HS-5 (cell line): ENCODE data around the gene LRBA.
A peak's percentile ranks its signal among the peaks of the same experiment; 100 is the strongest.
"Not testable (repeated sequence)": the region's sequence is repeated elsewhere in the genome, so short reads cannot be mapped to it uniquely, and the experiment has no call there.

Experiments used
- DNase-seq: peaks from one replicate; pipeline ENCODE4 v3.0.0-alpha.2; 2012; ENCODE audit warnings: low read depth

LRBA gene

GRCh38 chr4:150585611-150586010 lies 429.5 kb downstream of the LRBA start:
- DNase-seq, result no peak

DNA sequence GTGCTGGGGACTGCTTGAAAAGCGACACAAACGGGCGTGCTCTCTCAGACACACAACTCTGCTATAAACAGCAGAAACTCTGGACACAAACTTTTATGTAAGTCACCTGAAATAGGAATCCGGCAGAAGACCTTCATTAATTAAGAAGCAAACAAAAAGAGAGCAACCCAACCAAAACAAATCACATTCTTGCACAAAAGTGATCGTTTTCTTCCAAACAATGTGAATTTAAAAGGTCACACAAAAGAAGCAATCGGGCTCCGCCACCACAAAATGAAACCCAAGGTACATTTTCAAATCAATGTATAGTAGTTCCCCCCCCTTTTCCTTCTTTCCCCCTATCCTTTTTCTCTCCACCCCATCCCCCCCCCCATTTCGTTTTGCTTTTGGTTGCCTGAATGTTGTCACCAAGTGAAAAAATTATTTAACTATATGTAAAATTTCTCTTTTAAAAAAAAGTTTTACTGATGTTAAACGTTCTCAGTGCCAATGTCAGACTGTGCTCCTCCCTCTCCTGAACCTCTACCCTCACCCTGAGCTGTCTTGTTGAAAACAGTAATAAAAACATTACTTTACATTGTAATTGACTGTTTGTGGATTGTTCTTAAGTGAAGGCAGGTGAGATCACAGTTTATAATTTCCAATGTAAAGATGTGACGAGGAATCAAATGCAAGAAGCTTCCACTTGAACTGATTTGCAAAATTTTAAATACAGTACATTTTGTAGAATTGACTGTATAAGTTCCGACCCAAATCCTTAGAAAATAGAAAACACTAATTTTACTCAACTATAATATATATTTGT lies 430.8 kb downstream of the LRBA start:
- no peak for DNase-seq

- DNase-seq, result no peak
Observed at GRCh38 chr4:150583287-150584110, 431.6 kb downstream of the LRBA start.

GRCh38 chr4:150582873-150583286 lies 432.2 kb downstream of the LRBA start:
- no peak for DNase-seq

DNA sequence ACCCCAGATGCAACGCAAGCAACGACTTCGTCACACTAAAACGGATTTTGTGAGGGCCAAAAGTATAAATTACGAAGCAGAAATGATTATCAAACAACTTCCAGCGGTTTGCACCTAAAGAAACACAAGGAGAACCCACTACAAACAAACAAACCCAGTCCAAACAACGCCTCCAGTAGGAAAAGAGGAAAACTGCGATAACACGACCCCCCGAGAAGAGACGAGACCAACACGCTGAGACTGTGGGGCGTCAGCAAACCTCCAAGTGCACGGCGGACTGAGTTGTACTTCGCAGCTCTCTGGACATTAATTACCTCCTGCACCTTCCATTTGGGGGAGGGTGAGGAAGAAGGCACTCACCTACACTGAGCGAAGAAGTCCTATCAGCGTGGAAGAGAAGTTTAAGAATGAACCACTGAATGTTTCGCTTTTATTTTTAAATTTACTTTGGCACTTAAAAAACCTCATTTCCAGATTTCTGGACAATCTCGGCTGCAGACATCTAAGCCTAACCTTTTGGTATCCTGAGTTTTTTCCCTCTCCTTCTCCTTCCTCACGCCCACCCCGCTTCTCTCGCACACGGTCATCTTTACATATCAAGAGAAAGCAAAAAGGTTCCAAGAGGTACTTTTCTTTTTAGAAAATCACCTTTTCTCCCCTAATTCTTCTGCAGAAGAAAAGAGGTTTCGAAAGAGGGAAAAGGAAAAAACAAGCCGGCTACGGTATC lies 432.8 kb downstream of the LRBA start, which contains the start of gene MAB21L2:
TSS of gene MAB21L2 (plus strand) at position 6 of the 727 bp plus-strand sequence. CDS start 879 bp downstream, outside the sequence.
- no peak for DNase-seq

DNA sequence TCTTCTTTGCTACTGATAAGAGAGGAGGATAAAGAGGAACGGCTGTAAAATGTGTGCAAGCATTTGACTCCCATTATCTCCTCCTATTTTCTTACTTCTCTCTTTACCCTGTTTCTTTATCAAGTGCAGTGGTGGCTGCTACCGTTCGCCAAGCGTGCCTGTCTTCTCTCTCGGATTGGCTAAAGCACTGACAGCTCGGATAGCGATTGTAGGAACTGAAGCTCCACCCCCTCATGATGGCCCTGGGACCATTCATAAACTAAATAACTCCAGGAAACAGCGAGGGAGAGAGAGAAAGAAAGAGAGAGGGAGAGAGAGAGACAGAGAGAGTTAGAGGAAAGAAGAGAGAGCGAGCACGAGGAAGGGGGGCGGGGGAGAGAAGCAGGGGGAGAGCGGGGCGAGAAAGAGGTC lies 433.4 kb downstream of the LRBA start:
- DNase-seq, result no peak

DNA sequence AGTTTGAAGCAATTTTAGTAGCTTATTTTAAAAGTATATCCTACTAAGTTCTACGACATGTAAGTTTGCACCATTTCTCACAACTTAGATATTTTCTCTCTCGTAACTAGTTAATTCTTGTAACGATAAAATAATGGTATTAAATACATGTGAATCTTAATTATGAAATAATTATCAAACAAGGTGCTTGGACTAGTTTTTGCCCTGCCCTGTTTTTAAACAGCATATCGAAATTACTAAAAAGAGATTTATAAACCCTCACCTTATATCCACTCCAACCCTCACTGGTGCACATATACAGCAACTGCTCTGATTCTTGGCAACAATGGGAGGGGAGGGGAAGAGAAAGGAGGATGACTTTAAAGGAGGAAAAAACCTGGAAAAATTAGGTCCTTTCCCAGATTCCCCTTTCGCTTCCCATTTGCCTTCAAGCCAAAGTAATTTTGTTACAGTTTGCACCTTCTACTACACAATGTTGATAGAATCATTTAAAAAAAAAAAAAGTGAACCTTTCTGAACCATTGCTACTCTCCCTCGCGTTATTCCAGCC lies 434.0 kb downstream of the LRBA start:
- no peak for DNase-seq

DNA sequence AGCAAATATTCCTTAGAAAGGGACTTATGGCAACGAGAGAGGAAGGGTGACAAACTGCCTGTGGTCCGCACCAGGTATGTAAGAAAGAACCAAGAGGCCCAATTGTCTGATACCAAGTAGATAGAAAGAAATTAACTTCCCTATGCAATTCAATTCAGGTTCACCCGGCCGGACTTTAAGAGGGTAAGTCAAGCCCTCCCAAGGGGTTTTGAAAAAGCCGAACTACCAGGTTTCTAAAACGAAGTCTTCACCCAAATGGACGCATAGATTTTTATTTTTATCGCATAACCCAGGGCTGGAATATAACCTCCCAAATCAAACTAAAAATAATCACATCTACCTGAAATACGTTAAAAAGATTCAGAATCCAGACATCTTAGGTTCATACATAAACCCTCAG lies 434.8 kb downstream of the LRBA start:
- no peak for DNase-seq

DNA sequence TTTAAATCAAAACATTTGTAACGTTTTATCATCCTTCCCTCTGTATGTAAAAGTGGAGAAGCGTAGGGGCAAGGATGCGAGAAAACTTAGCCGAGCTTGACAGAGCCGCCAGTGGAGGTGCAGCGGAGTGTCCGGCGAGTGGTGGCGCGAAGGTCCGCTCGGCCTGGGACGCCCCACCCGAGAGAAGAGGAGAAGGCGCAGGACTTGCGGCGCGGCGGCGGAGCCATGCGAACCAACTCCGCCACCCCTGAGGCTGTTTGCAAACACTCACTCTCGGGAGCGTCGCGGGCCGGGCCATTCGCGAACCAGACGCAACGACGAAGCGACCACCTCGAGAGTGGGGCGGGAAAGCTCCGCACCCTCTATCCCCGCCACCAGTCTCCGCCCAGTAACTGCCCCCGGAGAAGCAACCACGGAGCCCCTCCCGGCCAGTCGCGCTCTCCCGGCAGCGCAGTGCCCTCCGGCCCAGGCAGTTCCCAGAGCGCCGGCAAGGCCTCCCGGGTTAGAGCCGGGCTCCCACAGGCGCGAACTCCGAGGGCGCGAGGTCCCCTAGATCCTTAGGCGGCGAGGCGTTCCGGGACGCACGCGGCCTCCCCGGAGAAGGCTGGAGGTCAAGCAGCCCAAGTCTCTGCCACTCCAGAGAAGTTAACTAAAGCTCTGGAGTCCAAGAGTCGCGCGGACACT lies 435.4 kb downstream of the LRBA start:
- no peak for DNase-seq

GRCh38 chr4:150578745-150579501 lies 436.2 kb downstream of the LRBA start:
- no peak for DNase-seq

DNA sequence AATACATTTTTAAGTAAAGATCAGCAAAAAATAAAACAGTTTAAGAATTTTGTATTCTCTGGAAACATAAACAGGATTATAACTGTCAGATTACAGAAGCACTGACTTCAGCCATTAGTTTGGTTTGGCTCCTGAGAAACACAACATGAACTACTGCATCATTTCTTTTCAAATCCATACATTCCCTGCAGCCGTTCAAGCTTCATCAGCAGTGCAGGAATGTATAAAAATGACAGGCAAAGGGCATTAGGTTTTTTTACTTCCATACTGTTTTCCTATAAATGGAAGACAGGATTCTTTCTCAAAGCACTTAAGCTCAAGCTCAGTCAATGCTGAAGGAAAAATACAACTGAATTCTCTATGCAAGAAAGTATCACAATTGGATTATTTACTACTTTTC lies 437.3 kb downstream of the LRBA start:
- DNase-seq, result no peak

DNA sequence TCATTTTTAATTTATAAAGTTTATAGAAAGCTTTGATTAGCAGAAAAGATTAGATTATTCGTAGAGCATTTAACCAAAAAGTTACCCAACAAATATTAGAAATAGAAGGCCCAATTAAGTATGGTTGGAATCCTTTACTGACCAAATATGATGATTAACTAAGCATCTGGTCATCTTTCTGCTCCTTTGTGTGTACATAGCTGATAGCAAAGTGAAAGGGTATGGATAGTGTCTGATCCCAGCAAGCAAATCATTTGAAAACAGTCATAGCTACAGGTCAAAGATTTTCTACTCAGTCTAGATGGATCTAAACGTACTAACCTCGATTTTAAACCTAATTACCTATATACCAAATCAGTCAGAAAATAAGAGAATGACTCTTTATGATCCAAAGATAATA lies 440.4 kb downstream of the LRBA start:
- no peak for DNase-seq

DNA sequence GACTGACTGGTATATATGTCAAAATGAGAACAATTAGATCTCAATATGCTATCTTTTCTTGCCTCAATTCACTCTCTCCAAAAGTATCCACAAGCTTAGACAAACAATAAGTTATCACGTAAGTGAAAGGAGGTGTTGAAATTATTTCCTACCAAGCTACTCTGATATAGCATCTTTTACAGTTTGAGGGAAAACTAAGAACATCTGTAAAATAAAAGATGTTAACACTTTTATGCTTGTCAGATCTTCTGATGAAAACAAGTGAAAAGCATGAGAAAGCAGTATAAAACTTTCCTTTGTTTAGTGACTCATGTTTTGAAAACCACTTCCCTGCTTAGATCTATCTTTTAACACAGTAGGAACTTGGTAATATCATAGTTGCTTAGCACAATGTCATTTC lies 441.6 kb downstream of the LRBA start:
- peak; percentile 22 for DNase-seq

GRCh38 chr4:150572704-150573504 lies 442.2 kb downstream of the LRBA start:
- DNase-seq, result no peak

DNA sequence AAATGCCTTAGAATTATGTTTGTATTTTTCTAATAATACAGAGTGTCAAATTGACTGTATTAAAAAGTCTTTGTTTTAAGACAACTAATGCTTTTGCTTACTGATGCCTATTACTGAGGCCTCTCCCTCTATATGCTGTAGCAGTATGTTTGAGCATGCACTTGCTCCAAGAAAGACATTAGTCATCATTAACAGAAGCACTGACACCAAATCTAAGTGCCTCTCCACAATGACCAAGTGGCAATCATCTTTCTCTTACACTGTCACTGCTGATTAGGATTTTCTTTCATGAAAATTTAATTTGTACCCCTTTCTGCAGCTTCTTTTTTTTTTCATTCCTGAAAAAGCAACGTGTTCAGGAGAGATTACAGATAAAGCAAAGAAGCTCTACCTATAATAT lies 444.2 kb downstream of the LRBA start:
- no peak for DNase-seq

DNA sequence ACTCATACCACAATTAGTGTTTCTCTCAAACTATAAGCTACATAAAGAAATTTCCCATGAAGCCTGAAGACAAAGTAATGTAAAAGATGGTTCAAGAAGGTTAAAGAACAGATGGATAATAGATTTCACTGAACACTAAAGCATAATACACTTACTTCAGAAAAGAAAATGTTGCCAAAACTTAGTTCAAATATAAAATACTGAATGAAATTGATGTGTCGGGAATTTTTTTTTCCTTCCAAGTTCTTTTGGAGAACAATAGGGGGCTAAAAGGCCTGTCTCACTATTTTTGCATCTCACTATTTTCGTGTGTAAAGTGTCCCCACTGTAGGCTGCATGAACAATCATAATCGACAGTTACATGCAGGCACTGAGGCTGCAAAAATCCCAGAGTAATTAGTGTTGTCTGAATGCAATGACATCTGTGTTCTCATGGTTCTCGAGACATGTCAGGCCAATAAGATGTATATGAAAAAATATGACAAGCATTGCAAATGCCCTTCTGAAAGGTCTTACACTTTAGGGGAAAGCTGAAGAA lies 445.0 kb downstream of the LRBA start:
- no peak for DNase-seq

DNA sequence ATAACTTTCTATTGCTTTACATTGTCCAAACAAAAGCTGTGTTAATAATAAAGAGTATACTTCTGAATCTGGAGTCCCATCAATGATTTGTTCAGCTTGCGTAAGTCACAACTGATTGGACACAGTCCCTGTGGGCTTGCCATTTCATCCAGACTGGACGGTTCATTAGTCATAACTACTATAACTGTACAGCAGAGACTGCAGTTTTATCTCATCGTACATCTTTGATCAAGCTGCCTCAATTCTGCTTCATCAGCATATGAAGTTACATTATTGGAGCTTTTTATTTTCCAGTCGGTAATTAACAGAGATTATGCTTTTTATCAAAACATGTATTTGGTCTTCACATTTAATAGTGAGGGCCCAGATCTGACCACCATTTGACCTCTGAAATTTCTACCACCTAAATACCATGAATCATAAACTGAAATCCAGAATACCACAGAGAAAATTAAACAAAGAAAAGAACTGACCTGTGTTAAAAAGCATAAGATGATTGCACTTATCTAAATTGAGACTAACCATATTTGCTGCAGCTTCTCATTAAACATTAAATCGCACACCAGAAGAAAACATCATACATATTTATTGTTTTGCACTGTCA lies 445.6 kb downstream of the LRBA start:
- DNase-seq, result no peak

GRCh38 chr4:150567070-150567469 lies 448.0 kb downstream of the LRBA start:
- DNase-seq, result no peak

DNA sequence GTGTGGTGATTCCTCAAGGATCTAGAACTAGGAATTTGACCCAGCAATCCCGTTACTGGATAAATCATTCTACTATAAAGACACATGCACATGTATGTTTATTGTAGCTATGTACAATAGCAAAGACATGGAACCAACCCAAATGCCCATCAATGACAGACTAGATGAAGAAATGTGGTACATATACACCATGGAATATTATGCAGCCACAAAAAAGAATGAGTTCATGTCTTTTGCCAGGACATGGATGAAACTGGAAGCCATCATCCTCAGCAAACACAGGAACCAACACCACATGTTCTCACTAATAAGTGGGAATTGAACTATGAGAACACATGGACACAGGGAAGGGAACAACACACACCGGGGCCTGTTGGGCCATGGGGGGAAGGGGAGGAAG lies 450.1 kb downstream of the LRBA start:
- DNase-seq, result not testable (repeated sequence)
